Gastroesophageal sphincter (tissue), 3 donors: ENCODE results near the gene LRRC8B.

ENCODE experiments used
- POLR2A ChIP-seq, 2 donors: fragments of 450-650 bp; IDR thresholded peaks; one replicate each; pipeline ENCODE4 v1.6.1; 2017; ENCODE audit warnings: antibody characterized with exemption in 2 of 2, mild to moderate bottlenecking in 2 of 2, moderate library complexity in 1 of 2
- TF ChIP-seq, protein P1 (sequence below), 4 experiments: fragments of 200-600 bp in 2 of 4; fragments of 450-650 bp in 2 of 4; sonication (generic) in 1 of 4; IDR thresholded peaks; one replicate each; pipeline ENCODE4 v1.5.1; 2017 to 2019; ENCODE audit warnings: antibody characterized with exemption in 4 of 4, mild to moderate bottlenecking in 2 of 4, moderate library complexity in 2 of 4

DNA sequence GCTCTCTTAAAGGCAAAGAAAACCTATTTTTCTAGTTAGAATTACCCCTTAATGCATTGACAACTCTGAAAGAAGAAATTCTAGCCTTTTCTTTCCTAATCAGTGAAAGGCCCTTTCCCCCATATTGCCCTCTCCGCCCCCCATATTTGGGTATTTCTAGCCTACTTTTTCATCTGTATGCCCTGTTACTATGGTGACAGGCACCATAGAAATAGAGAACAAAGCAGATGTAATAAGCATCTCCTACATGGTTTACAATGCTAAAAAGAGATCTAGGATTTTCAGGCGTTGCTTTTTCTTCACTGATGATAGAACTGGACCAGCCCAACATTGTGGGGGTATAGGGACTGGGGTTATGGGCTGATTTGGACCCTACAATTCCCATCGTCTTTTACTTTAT is 14.5 kb downstream of the LRRC8B start:
- TF ChIP-seq, protein P1, sequence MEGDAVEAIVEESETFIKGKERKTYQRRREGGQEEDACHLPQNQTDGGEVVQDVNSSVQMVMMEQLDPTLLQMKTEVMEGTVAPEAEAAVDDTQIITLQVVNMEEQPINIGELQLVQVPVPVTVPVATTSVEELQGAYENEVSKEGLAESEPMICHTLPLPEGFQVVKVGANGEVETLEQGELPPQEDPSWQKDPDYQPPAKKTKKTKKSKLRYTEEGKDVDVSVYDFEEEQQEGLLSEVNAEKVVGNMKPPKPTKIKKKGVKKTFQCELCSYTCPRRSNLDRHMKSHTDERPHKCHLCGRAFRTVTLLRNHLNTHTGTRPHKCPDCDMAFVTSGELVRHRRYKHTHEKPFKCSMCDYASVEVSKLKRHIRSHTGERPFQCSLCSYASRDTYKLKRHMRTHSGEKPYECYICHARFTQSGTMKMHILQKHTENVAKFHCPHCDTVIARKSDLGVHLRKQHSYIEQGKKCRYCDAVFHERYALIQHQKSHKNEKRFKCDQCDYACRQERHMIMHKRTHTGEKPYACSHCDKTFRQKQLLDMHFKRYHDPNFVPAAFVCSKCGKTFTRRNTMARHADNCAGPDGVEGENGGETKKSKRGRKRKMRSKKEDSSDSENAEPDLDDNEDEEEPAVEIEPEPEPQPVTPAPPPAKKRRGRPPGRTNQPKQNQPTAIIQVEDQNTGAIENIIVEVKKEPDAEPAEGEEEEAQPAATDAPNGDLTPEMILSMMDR (IDR thresholded peaks at IDR 0.05): no peak
- TF ChIP-seq POLR2A (IDR thresholded peaks at IDR 0.05): no peak
